Nephron (organoid): ENCODE data around the gene COL20A1.

ENCODE experiments used
- H3K27ac Mint-ChIP-seq, 3 experiments: 2 replicates each; pipeline ENCODE4 v1.8.0; 2020; ENCODE audit warnings: mixed read lengths in 3 of 3, mild to moderate bottlenecking in 2 of 3, moderate library complexity in 1 of 3
- H3K27me3 Mint-ChIP-seq: 2 replicates; pipeline ENCODE4 v1.8.0; 2021; ENCODE audit warnings: low read depth, mild to moderate bottlenecking, moderate library complexity, mixed read lengths
- H3K36me3 Mint-ChIP-seq: 2 replicates; pipeline ENCODE4 v1.8.0; 2020; ENCODE audit warnings: low read depth, mixed read lengths
- H3K4me1 Mint-ChIP-seq: 2 replicates; pipeline ENCODE4 v1.8.0; 2020; ENCODE audit warnings: mixed read lengths
- H3K4me3 Mint-ChIP-seq, 3 experiments: 2 replicates each; pipeline ENCODE4 v1.8.0; 2020; ENCODE audit warnings: mild to moderate bottlenecking in 3 of 3, mixed read lengths in 3 of 3, moderate library complexity in 2 of 3
- H3K9me3 Mint-ChIP-seq: 2 replicates; pipeline ENCODE4 v1.8.0; 2020; ENCODE audit warnings: mixed read lengths
- TF ChIP-seq, protein P1 (sequence below), 3 experiments: fragments of 200-600 bp; sonication (generic); IDR thresholded peaks; one replicate each; pipeline ENCODE4 v1.5.0; 2021; ENCODE audit warnings: antibody characterized with exemption in 3 of 3; ENCODE audit not compliant: unreplicated experiment in 3 of 3

The COL20A1 gene

GRCh38 chr20:63265891-63266515, 27.0 kb upstream of the COL20A1 start:
- Mint-ChIP-seq H3K4me1 (peaks cover 88% of the 10 kb centered on the region), H3K27me3 (peaks cover 4% of the 10 kb centered on the region), H3K4me3 (peak overlapping the region in 2 of 3 experiments; percentile 65 to 80), H3K36me3 (no peaks in the 10 kb centered on the region), H3K9me3 (no peaks in the 10 kb centered on the region), H3K27ac (peak overlapping the region; percentile 88 to 93 (median 90))
- TF ChIP-seq, protein P1, sequence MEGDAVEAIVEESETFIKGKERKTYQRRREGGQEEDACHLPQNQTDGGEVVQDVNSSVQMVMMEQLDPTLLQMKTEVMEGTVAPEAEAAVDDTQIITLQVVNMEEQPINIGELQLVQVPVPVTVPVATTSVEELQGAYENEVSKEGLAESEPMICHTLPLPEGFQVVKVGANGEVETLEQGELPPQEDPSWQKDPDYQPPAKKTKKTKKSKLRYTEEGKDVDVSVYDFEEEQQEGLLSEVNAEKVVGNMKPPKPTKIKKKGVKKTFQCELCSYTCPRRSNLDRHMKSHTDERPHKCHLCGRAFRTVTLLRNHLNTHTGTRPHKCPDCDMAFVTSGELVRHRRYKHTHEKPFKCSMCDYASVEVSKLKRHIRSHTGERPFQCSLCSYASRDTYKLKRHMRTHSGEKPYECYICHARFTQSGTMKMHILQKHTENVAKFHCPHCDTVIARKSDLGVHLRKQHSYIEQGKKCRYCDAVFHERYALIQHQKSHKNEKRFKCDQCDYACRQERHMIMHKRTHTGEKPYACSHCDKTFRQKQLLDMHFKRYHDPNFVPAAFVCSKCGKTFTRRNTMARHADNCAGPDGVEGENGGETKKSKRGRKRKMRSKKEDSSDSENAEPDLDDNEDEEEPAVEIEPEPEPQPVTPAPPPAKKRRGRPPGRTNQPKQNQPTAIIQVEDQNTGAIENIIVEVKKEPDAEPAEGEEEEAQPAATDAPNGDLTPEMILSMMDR (IDR thresholded peaks at IDR 0.05; ENCODE audit: unreplicated experiment in 3 of 3) = no peak

DNA sequence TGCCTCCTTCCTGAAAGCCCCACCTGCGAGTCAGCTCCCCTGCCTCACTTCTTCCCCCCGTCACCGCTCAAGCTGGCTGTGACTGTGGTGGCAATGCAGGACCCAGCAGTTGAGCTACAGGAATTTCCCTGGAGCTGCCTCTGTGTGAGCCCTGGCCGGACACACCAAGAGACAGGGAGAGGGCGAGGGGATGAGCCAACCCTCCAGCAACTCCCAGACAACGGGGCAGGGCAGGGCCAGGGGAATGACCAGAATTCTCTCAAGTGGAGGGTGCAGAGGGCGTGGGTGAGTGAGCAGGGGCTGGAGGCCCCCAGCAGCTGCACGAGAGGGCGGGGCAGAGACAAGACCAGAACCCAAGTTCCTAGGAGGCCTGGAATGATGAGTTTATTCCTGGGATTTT, 25.3 kb upstream of the COL20A1 start:
- no peaks in the 10 kb centered on the region for H3K9me3 Mint-ChIP-seq
- H3K36me3 Mint-ChIP-seq = no peaks in the 10 kb centered on the region
- H3K4me1 Mint-ChIP-seq = peaks cover 81% of the 10 kb centered on the region
- peak overlapping the region; percentile 83 to 86 (median 86) for H3K27ac Mint-ChIP-seq
- TF ChIP-seq, protein P1 (IDR thresholded peaks at IDR 0.05; ENCODE audit: unreplicated experiment in 3 of 3) = no peak
- H3K27me3 Mint-ChIP-seq = peaks cover 4% of the 10 kb centered on the region
- peak overlapping the region; percentile 66 to 93 (median 89) for H3K4me3 Mint-ChIP-seq

DNA sequence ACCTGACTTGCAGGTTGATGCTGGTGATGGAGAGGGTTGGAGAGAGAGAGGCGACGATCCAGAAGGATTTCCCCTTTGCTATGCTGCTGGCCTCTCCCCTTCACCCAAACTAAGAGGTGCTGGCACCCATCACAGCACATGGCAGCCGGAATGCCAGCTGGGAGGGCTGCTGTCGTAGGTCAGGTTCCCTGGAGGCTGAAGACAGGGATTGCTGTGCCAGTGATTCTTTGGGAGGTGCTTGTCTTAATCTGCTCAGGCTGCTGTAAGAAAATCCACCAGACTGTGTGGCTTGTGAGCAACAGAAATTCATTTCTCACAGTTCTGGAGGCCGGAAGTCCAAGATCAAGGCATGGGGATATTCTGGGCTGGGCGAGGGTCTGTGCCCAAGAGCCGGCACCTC, 24.7 kb upstream of the COL20A1 start:
- peak overlapping the region; percentile 66 to 93 (median 89) for H3K4me3 Mint-ChIP-seq
- TF ChIP-seq, protein P1 (IDR thresholded peaks at IDR 0.05; ENCODE audit: unreplicated experiment in 3 of 3) = no peak
- H3K36me3 Mint-ChIP-seq = no peaks in the 10 kb centered on the region
- H3K9me3 Mint-ChIP-seq = no peaks in the 10 kb centered on the region
- no peaks in the 10 kb centered on the region for H3K27me3 Mint-ChIP-seq
- H3K4me1 Mint-ChIP-seq = peaks cover 75% of the 10 kb centered on the region
- peak overlapping the region; percentile 83 to 86 (median 86) for H3K27ac Mint-ChIP-seq

- Mint-ChIP-seq H3K27ac (peak overlapping the region; percentile 83 to 86 (median 86)), H3K4me3 (peak overlapping the region; percentile 60 to 93 (median 89)), H3K4me1 (peaks cover 80% of the 10 kb centered on the region), H3K36me3 (no peaks in the 10 kb centered on the region), H3K27me3 (no peaks in the 10 kb centered on the region), H3K9me3 (no peaks in the 10 kb centered on the region)
- TF ChIP-seq, protein P1 (IDR thresholded peaks at IDR 0.05; ENCODE audit: unreplicated experiment in 3 of 3) = no peak
Observed at GRCh38 chr20:63268671-63269439, 24.1 kb upstream of the COL20A1 start.

DNA sequence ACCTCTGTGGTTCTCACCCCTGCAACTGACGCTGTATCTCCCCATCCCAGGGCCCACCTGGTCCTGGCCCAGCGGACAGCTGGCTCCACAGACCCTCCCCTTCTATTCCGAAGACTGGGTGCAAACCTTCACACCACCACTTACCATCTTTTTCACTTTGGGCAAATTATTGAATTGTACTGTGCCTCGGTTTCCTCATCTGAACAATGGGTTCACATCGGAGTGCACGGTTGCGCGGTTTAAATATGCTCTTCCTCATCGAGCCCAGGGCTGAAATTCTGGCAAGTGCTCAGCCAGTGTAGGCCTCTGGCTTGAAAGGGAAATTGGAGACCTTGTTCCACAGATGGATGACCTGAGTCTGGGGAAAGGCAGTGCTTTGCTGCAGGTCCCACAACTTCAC, 23.3 kb upstream of the COL20A1 start:
- H3K4me3 Mint-ChIP-seq = peak overlapping the region; percentile 82 to 93 (median 93)

More for the DNA sequence above, 23.3 kb upstream of the COL20A1 start:
- Mint-ChIP-seq H3K4me1 (peaks cover 77% of the 10 kb centered on the region), H3K9me3 (no peaks in the 10 kb centered on the region), H3K27me3 (no peaks in the 10 kb centered on the region), H3K27ac (peak overlapping the region; percentile 39 to 86 (median 70)), H3K36me3 (no peaks in the 10 kb centered on the region)
- TF ChIP-seq, protein P1 (IDR thresholded peaks at IDR 0.05; ENCODE audit: unreplicated experiment in 3 of 3) = no peak
